ENCODE measurements around the gene PROX1.

PROX1 gene

GRCh38 chr1:214026985-214027384 is 39.2 kb downstream of the PROX1 start:
- DNase-seq (ENCODE audit: low read depth): no peak

- no peak for DNase-seq (ENCODE audit: low read depth)
Measured at GRCh38 chr1:214027498-214027897, 39.7 kb downstream of the PROX1 start.

DNA sequence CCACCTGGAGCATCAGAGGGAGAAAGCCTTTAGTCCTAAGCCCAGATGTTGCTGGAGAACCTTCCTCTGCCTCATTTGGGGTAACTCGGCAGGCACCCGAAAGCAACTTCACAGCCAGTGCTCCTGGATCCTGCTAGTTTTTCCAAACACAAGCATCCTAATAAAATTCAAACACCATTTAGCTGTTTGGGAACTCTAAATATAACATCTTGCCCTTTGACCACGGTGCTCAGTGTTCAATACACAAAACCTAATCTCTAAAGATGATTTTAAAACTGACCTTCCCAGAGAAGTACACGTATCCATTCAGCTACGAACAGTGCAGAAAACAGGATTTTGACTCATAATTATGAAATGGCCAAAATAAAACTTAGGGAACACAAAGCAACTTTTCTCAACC is 40.3 kb downstream of the PROX1 start:
- DNase-seq (ENCODE audit: low read depth): no peak

DNA sequence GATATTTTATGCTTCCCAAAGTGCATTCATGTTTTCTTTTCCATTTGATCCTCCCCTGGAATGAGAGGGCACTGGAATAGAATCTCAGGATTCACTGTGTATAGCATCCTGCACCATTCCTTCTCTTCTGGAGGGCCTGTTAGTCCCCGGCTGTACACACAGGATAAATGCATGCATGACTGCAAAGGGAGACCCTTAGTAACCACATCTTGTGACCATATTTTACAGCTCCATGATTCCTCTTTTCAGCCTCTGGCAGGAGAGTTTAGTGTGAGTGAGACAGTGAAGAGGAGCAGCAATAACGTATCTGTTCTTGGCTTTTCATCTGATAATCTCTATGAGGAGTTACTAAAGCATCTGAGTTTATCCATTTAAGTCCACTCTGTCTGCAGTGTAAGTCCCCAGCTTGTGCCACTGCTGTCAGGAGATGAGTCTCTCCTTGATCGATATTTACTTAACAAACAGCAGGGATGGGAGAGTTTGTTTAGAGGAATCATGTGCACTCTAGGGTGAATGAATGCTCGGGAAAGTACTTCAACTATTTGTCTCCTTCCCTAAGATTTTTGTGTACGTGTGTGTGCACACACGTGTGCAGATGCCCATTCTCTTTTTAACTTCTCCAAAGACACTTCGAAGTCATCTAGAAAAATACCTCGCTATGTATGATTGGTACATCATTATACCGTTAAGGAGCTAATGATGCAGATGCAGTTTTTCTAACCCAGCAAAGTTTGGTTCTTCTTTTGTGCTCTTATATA is 41.1 kb downstream of the PROX1 start:
- DNase-seq (ENCODE audit: low read depth): no peak

- DNase-seq (ENCODE audit: low read depth): no peak
Measured at GRCh38 chr1:214029796-214030195, 42.0 kb downstream of the PROX1 start.

DNA sequence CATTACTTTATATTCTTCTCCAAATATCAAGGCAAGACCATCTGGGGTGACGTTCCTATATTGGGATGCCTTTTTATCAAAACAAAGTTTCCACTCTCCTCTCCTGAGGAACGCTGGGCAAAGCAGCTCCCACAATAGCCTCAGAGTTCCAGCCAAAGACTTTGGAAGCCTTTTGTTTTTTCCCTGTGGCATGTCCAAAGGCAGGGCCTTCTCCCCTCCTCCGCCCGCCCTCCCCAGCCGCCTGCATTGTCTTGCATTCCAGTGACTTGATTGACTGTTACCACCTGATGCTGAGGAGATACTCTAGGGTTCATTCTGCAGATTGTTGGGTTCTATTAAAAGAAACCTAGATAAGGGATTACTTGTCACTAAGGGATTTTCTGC is 43.5 kb downstream of the PROX1 start:
- DNase-seq (ENCODE audit: low read depth): no peak

DNA sequence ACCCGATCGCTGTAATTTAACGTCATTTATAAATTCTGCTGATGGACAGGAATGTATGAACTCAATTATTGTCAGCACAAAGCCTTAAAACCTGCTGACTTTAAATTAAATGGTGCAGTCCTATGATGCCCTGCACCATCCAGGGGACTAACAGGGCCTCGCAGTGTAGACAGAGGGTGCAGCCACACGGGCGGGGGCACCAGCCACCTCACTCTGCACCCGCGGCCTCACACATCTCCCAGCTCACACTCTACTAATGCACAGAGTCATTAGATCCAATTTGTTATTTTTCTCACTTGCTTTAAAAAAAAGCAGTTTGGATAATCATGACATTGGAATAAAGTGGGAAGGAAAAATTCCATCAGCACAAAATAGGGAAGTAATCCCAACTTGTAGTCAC is 49.7 kb downstream of the PROX1 start:
- DNase-seq (ENCODE audit: low read depth): no peak

- no peak for DNase-seq (ENCODE audit: low read depth)
Measured at GRCh38 chr1:214039394-214040018, 51.7 kb downstream of the PROX1 start.

DNA sequence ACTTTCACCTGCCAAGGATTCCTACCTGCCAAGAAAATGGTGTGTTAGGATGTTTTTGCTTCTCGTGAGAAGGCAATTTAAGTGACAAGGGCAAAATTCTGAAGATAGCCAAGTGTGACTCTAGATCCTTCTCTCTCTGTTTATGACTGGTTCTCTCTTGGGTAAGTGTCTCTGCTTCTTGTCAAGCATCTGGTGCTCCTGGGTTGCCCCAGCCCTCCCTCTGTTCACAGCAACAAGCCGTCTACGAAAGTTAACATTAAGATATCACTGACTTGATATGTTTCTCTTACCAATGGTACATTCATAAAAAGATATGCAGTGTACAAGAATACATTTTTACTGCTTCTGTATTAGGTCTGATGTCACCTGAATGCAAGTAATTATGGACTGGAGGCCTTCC is 55.4 kb downstream of the PROX1 start:
- DNase-seq (ENCODE audit: low read depth): no peak

GRCh38 chr1:214044438-214045214 is 56.9 kb downstream of the PROX1 start:
- DNase-seq (ENCODE audit: low read depth): no peak

DNA sequence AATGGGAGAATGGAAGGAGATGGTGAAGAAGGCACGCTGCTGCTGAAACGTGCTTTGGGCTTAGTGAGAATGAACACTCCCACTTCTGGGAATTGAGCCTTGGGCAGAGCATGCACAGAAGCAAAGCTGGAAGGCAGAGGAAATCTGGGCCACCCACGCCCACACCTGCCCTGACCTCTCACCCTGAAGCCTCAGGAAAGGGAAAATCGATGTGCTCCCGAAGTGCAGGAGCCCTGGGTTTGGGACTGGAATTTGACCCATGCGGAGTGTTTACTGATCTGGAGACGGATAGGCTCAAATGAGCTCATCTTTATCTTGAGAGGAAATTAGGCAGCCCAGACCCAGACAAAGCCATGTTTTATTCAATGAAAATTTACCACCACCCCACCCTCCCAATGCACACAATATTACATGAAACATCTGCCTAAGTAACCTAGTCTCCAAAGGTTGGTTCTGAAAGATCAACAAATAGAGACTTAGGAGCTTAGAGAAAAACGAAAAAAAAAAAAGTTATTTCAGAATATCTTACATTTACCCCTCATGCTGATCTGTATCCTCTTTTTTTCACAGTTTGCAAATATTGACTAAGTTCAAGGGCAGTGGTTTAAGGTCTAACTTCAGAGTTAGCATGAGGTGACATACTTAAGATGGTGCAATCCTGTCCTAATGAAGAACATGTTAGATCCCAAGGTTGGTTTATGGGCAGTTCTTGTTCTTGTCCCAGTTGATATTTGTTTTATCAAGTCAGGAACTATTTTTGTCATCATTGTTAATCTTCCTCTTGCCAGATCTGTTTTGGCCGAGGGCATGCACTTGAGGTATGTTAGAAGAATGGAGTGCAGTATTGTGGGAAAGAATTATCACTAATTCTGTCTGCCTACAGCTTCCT is 63.0 kb downstream of the PROX1 start:
- DNase-seq (ENCODE audit: low read depth): no peak

- no peak for DNase-seq (ENCODE audit: low read depth)
Measured at GRCh38 chr1:214051786-214052185, 64.0 kb downstream of the PROX1 start.

GRCh38 chr1:214058076-214058475 is 70.3 kb downstream of the PROX1 start:
- no peak for DNase-seq (ENCODE audit: low read depth)

DNA sequence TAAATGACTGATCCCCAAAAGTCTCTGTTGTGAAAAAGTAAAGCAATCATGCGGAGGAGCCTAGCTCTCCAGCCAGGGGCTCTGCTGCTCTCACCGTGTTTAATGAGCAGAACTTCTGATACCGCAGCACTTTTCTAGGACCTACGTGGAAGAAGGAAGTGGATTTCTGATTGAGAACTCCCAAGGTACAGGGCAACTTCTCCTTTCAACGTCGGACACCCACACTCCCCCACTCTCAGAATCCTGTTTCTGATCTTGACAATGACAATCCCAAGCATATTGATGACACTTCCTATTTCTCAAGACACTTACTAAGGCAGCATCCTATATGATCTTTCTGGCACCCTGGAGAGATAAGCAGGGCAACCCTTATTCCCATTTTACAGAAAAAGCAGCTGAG is 78.4 kb downstream of the PROX1 start:
- DNase-seq (ENCODE audit: low read depth): no peak

DNA sequence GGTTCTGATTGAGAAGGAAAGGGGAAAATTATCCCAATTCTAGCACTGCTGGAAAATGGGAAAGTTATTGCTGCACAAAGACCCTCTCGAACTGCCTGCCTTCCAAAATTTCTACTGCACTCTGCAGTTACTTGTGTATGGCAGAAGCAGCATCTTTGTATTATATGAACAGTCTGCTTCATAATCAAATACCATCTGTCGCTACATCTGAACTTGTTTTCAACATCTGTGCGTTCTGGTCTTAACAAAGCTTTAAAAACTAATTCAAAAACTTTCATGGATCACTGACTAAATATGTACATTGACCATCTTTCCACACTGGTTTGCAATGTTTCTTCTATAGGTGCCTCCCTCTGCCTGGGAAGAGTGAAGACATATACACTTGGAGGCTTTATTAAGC is 79.2 kb downstream of the PROX1 start:
- DNase-seq (ENCODE audit: low read depth): no peak

- DNase-seq (ENCODE audit: low read depth): no peak
Measured at GRCh38 chr1:214067397-214067796, 79.6 kb downstream of the PROX1 start.

- DNase-seq (ENCODE audit: low read depth): no peak
Measured at GRCh38 chr1:214067853-214068703, 80.3 kb downstream of the PROX1 start.

GRCh38 chr1:214068979-214069378 is 81.2 kb downstream of the PROX1 start:
- DNase-seq (ENCODE audit: low read depth): no peak

DNA sequence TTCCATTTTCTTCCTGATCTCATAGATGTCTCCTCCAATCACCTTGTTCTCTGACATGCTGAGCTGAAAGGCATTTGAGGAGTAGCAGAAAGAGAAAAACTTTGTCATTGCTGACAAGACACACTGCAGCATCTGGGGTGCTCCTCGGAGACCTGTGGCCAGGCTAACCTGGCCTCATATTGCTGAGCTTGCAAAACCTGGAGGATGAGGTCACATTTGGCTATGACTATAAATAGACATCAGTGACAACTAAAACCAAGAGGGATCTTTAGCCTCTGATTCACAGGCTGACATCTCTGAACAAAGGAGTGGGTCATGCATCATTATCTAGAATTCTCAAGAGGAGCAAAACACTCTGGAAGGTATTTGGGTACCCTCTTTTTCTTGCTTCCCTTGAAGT is 83.7 kb downstream of the PROX1 start:
- DNase-seq (ENCODE audit: low read depth): no peak

GRCh38 chr1:214072426-214073157 is 84.8 kb downstream of the PROX1 start:
- no peak for DNase-seq (ENCODE audit: low read depth)

DNA sequence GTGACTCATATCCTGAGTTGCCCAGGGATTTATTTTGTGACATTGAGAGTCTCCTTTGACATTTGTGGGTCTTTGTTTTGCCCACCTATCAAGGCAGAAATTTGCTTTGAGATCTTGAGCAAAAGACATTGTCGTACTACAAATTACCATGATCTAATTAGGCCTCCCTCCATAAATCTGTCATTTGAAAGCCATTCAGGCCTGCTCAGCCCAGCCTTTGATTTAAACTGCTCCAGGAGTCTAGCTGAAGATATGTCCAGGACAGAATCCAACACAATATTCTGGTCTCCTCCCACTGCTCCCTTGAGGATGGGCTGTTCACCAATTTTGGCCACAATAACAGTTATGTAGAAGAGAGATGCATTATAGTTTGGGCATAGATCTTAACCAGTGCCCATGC is 86.7 kb downstream of the PROX1 start:
- DNase-seq (ENCODE audit: low read depth): no peak

Measured in activated T-helper 9 cell treated with anti-CD3 and anti-CD28 coated beads, Interleukin-2, amount 50 U/mL, for 16 hours (primary cell).